Subcutaneous adipose tissue (tissue), 4 donors: ENCODE data around the gene ATP2A3. TPM values are rescaled to one million over a fixed set of nuclear protein-coding genes. Genes with fewer than 3 reads are reported as not detected.

Experiments
- CTCF ChIP-seq: fragments of 450-650 bp; IDR thresholded peaks from one replicate; pipeline ENCODE4 v1.5.1; 2016; ENCODE audit warnings: low read depth, mild to moderate bottlenecking, control low read depth, antibody characterized with exemption, moderate library complexity
- total RNA-seq, 4 donors: library from RNA; depleted of rRNA; stranded (reverse); fragments of >200 nt; gene quantifications; one replicate each; pipeline ENCODE4 v1.1.0, GENCODE V29; 2016

ATP2A3 gene
- total RNA-seq, 4 donors from 2014 or later = 2.3 to 7.5 (median 3.3) TPM

GRCh38 chr17:3910420-3911270 lies 53.6 kb downstream of the ATP2A3 start:
- TF ChIP-seq CTCF = no peak

GRCh38 chr17:3909257-3909656 lies 55.0 kb downstream of the ATP2A3 start:
- TF ChIP-seq CTCF = no peak

GRCh38 chr17:3907483-3908216 lies 56.6 kb downstream of the ATP2A3 start:
- no peak for TF ChIP-seq CTCF

GRCh38 chr17:3906881-3907280 lies 57.4 kb downstream of the ATP2A3 start:
- TF ChIP-seq CTCF = no peak

GRCh38 chr17:3905017-3905520 lies 59.2 kb downstream of the ATP2A3 start:
- no peak for TF ChIP-seq CTCF

- no peak for TF ChIP-seq CTCF
Measured at GRCh38 chr17:3904501-3904900, 59.7 kb downstream of the ATP2A3 start.

GRCh38 chr17:3903881-3904290 lies 60.4 kb downstream of the ATP2A3 start:
- TF ChIP-seq CTCF = no peak
